Measurements from ENCODE around the gene ADAMTS6. TPM values are rescaled to one million over a fixed set of nuclear protein-coding genes. Genes with fewer than 3 reads are reported as not detected.

The ADAMTS6 gene
- total RNA-seq, 1 donor from 2014 or later: 2.7 TPM

DNA sequence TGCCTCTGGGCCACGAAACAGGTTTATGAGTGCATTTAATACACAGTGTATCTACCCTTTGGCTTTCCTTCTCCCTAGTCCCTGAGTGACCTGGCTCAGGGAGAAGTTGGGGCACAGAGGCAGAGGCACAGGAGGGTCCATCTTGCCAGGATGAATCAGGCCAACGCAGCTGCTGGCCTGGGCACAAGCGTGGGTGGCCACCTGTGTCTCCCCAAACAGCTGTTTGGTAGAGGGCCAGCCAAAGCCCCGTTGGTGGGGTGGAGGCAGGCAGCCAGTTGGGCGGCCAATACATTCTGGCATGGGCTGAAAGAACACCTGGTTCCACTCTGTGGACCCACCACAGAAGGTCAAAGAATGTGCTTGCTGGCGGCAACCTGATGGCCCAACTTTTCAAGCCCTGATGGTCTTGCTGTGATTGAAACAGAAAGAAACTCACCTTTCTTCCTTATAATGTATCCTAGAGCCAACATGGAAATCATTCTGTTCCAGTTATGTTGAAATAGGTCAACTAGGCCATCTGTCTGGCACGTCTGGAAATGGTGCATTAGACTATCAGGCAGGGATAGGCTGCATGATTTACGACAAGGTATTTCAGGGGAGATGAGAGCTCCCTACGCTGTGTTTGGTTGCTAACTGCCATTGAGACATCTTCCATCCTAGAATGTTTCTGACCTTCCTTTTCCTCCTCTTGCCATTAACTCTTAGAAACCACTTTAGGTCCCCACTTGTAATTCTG is 337.4 kb downstream of the ADAMTS6 start:
- no peak for DNase-seq (ENCODE audit: low read depth)

DNA sequence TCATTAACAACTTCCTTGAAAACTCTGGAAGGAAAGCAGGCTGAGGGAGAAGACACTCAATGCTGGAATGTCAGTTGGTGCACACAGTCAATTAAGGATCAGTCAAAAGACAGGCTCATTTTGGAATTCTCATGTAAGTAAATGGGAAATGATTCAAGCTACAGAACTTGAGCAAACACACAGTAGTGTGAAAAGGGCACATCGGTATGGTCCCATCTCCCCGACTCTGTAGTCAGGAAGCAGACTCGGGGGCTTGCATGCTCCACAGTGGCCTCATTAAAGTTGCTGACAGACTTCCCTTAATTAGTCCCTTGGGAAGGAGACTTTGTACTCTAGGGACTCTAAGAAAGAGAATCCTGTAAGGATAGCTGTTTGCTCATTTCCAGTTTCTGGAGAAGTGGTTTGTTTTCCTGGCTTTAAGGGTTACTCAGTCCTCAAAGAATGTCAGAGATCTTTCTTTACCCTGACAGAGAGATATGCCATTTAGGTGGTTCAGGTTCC is 339.2 kb downstream of the ADAMTS6 start:
- peak; percentile 81 for DNase-seq (ENCODE audit: low read depth)

DNA sequence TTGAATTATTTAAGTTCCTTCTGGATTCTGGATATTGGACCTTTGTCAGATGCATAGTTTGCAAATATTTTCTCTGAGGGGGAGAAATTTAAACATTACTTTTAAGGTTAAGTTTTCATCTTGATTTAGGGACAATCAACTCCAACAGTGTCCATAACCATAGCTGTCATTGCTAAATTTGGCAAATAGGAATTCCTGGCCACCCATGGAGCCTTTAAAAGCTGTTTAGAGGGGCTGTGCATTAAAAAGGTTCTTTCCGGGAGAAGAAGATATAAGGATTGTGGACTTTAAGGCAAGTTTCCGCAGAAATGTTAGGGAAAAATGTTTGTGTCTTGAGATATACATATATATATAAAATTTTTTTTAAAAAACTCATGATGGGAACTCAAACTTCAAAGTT is 339.7 kb downstream of the ADAMTS6 start:
- DNase-seq (ENCODE audit: low read depth): no peak

DNA sequence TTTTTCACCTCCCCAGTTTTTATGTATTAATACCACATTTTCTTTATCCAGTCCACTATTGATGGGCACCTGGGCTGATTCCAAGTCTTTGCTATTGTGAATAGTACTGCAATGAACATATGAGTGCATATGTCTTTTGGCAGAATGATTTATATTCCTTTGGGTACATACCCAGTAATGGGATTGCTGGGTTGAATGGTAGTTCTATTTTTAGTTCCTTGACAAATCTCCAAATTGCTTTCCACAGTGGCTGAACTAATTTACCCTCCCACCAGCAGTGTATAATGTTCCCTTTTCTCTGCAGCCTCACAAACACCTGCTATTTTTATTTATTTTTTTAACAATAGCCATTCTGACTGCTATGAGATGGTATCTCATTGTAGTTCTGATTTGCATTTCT is 340.2 kb downstream of the ADAMTS6 start:
- DNase-seq (ENCODE audit: low read depth): no peak

DNA sequence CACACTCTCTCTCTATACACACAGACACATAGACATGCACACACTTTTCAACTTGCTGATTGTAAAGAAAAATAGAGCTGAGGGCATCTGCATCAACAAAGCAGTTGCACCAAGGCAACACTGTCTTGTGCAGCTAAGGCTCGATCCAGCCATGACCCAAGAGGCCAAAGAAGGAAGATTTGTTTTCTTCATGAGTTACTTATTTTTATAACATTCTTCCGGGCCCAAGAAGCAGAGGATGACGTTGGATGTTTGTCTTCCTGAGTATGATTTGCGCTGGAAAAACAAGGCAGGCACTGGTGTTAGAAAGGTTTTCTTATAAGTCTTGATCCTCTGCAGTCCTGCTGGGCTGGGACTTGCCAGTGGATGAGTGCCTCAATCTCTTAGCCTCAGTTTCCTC is 344.1 kb downstream of the ADAMTS6 start:
- peak; percentile 68 for DNase-seq (ENCODE audit: low read depth)

DNA sequence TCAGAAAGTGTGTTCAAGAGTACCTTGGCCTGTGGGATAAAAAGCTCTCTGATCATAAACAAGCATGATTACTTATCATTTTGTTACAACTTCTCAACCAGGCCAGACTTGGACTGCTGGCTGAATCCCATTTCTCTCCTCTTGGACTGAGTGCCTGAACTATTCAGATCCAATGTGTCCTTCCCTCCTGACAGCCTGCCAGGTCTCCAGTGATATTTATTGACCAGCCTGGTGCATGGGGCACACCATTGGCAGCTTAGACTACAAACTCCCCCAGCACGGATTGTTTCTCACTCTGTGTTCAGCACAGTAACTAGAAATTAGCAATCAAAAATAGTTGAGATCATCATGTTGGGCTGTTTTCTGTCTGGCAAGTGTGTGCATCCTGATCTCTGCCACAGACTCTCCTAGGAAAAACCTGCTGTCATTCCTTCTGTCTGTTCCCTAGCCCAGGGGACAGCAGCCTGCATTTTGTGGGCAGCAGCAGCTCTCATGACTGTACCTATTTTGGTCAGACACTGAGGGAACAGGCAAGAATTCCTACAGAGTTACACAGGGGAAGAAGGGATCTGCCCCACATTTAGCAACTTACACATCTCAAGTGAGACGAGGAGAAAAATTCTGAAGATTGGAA is 348.1 kb downstream of the ADAMTS6 start:
- DNase-seq (ENCODE audit: low read depth): no peak

DNA sequence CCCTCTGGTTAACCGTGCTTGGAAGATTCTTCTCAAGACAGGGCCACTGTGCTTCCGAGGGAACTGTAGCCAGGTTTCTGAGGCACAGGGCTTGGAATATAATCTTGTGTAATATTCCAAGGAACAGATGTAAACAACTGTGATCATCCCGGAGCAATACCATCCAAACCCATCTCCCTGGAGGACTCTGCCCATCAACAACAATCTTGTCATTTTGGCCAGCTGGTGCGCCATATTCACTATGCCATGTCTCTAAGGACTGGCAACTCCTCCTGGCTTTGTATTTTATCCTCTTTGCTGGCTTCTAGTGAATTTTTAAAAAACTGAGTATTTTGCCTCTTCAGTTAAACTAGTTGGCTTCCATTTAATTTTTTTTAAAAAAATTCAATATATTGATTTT is 349.3 kb downstream of the ADAMTS6 start:
- DNase-seq (ENCODE audit: low read depth): no peak

DNA sequence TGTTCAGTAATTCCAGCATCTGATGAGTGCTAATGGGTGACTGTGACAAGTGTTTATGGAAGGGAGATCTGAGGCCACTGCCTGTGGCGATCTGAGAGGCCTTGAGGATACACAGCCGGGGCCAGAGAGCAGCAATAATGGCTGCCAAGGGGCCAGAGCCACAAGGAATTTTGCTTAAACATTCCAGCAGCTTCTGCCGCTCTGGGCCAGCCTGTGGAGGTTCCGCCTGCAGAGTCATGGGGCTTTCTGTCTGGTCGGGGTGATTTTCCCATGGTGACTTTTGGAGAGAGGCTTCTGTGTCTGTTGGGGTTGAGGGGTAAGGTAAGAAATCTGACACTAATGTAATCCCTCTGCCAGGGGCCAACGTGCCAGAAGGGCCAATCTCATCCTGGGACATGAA is 353.5 kb downstream of the ADAMTS6 start:
- no peak for DNase-seq (ENCODE audit: low read depth)

DNA sequence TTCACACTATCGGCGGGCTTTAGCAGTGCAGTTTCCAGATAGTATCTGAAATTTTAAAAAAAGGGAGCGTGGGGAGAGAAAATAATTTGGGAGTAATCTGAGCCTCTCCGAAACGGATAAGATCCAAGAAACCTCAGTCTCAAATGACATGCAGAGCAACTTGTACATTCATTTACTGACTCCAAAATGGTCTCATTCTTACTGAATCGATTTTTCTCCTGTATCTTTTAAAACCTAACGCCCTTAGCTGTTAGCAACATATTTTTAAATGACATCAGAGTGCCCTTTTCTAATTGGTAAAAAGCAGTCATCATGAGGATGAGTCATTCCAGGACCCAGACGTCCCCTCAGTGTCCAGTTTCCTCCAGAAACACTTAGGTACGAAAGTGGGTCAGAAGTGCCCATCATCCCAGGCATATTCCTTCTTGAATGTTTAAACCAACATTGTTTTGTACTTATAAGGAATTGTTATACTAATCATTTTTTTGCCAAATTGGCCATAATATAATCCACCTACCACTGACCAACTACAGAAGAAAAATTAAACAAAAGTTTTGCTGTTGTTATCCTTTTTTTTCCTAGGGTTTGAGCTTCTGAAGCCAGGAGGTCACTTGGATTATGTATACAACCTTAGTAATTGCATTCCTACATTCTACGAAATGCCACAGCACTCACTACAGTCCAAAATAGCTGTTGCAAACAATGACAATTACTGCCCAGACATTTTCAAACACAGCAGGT is 354.4 kb downstream of the ADAMTS6 start:
- no peak for DNase-seq (ENCODE audit: low read depth)

DNA sequence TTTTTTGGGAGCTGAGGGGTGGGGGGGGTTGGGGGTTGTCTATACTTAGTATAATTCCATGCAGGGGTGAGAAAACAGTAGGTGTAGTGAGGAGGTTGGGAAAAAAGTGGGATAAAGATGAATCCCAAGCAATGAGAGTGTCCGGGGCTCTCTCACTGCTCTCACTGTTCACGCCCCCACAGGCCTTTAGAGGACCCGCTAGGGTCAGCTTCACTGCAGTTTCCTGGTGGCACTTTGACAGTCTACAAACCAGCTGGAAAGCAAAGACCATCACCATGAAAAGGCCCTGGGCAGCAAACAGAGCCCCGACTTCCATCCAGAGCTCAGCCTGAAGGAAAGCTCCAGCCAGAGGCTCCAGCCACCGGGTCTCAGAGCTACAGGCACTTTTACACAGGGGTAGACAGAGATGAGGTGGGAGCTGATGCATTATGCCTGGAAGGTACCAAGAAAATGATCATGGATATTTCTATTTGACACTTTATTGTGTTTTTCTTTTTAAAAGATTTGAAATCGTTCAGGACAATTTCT is 355.1 kb downstream of the ADAMTS6 start:
- no peak for DNase-seq (ENCODE audit: low read depth)

DNA sequence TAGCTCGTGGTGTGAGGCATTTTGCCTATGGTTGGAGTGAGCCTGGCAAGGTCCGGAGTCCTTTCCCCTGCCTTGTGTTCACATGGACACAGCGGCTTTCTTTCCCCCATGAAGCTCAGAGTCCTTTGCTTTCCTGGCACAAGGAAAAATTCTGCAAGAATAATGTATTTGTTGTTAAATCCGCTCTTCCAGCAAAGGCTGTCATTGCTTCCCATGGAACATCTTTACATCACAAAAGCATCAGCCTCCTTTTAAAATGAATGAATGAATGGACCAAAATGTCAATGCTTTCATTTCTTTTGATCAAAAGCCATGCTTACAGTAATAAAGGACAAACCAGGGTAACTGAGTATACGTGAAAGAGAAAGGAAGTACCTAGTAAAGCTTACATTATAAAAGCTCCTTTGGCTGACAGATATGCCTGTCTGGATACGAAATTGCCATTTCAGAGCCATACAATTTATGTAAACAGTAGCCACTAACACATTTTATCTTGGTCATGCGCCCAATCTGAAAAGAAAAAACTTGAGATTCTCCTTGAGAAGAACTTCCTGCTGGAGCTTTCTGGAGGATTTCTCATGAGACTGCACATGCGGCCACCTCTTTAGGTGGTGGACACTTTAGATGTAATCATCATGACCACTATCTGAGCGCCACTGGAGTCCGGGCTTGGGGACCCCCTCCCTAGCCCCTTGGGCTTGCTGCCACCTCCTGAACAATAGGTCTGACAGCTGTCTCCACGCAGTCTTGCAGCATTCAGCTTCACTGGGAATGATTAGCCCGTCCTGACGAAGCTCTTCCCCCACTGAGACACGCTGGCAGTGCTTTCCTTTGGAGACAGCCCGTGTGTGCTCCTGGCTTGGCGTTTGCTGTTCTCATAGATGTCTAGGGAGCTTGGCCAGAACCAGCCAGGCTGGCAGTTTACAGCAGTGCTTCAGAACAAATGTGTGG is 355.9 kb downstream of the ADAMTS6 start:
- no peak for DNase-seq (ENCODE audit: low read depth)

DNA sequence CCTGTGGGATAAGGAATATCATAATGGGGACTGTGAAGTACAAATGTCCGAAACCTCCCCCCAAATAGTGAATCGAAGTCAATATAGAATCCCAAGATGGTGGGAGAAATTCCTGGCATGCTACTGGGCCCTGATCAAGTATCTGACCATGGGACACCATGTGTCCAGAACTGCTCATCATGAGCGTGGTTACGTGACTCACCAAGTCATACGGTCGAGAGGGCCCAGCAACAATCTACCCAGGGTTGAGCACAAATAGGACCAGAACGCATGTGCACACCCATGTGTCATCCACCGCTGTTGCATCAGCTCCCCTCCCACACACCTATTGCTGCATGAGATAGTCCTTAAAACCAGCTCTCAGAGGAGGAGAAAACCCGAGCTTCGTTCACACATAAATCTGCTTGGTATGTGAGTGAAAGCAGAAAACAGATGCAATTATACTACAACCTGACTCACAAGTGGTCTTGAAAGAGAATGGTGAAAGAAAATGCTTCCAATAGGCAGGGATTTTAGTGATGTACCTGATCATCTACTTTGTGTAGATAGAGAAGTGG is 359.8 kb downstream of the ADAMTS6 start:
- peak; percentile 64 for DNase-seq (ENCODE audit: low read depth)

DNA sequence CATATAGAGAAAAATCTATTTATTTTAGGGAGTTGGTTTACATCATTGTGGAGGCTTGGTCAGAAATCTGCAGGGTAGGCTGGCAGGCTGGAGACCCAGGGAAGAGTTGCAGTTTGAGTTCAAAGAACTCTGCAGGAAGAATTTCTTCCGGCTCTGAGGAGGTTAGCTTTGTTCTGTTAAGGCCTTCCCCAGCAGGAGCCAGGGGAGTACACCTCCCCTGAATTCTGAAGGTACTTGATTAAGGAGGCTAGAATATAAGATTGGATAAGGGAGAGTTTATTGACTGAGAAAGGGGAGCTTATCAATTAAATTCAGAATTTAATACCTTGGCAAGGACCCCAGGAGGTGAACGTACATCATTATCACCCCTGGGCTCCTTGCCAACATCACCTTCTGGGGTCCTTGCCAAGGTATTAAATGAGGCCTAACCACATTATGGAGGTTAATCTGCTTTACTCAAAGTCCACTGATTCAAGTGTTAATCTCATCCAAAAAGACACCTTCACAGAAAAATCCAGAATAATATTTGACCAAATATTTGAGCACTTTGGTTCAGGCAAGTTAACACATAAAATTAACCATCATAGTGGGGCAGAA is 361.3 kb downstream of the ADAMTS6 start:
- DNase-seq (ENCODE audit: low read depth): no peak

DNA sequence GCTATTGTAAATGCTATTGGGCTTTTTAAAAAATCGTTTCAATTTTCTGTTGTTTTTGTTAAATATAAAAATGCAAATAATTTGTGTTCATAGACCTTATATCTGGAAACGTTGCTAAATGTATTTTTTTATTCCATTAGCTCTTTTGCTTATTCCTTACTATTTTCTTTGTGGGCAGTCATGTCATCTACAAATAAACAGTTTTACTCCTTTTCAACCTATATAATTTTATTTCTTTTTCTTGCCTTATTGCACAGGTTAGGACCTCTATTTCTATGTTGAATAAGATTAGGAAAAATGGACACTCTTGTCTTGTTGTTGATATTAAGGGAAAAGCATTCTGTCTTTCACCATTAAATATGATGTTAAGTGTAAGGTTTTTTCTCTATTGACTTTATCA is 364.2 kb downstream of the ADAMTS6 start:
- DNase-seq (ENCODE audit: low read depth): no peak

DNA sequence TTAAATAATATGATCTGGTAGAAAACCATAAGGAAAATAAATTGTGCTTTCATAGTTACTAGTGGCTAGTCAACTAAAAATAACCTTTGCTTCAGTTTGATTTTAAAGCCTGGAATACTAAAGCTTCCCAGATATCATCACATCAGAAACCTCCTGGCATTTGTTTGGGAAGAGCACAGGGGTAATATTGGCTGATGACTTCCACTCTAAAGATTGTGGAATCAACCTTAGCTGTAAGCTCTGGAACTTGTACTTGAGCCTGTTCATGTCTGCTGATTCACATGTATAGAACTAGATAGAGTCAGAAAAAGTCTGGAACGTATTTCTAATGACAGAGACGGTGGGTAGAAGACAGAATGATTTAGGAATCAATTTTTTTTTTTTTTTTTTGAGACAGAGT is 367.9 kb downstream of the ADAMTS6 start:
- DNase-seq (ENCODE audit: low read depth): no peak

DNA sequence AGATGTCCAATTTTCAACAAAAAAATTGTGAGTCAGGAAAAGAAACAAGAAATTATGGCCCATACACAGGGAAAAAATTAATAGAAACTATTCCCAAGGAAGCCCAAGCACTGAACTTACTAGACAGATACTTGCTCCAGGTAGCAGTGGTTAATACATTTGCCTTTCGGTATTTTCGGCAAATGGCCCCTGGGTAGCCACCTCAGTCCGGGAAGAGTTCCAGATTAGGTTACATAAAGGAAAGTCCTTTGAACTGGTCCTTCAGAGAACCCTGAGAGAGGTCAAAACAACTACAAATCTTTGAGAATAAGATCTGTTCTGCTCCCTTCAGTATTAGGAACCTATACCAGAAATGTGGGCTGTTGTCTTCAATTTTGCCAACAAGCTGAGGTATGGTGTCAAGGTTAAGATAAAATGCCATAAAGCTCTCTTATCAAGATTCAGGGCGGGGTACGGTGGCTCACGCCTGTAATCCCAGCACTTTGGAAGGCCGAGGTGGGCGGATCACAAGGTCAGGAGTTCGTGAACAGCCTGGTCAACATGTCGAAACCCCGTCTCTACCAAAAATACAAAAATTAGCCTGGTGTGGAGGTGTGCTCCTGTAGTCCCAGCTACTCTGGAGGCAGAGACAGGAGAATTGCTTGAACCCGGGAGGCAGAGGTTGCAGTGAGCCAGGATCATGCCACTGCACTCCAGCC is 369.6 kb downstream of the ADAMTS6 start:
- DNase-seq (ENCODE audit: low read depth): no peak

DNA sequence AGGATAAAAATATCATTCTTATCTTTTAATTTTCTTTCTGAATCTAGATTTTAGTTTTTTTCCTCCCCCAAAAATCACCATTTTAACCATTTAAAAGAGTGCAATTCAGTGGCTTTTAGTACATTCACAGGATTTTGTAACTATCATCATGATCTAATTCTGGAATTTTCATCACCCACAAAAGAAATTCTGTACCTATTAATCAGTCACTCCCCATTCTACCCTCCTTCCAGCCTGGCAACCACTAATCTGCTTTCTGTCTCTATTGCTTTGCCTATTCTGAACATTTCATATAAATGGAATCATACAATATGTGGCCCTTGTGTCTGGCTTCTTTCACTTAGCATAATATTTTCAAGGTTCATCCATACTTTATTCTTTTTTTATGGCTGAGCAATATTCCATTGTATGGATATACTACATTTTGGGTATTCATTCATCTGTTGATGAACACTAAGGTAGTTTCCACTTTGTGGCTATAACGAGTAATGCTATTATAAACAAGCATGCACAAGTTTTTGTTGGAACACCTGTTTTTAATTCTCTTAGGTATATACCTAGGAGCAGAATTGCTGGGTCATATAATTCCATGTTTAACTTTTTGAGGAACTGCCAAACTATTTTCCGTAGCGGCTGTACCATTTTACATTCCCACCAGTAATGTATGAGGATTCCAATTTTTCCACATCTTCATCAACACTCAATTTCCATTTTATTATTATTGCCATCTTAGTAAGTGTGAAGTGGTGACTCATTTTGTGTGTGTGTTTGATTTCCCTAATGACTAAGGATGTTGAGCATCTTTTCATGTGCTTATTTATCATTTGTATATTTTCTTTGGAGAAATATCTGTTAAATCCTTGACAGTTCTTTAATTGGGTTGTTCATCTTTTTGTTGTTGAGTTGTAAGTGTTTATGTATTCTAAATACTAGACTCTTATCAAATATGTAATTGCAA is 372.7 kb downstream of the ADAMTS6 start:
- peak; percentile 72 for DNase-seq (ENCODE audit: low read depth)

DNA sequence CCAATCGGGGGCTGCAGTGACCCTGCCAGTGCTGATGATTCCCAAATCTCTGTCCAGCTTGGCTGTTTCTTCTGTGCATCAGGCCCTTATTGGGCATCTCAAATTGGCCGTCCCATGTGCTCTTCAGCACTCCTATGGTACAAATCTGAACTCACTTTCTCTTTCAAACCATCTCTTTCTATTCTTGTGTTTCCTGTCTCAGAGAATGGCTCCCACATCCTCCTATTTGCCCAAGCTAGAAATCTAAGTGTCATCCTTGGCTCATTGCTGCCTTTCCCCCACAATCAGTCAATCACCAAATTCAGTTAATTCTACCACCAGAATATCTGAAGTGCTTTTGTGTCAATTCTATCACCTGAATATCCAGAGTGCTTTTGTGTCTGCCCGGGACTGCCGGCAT is 376.4 kb downstream of the ADAMTS6 start:
- DNase-seq (ENCODE audit: low read depth): no peak

DNA sequence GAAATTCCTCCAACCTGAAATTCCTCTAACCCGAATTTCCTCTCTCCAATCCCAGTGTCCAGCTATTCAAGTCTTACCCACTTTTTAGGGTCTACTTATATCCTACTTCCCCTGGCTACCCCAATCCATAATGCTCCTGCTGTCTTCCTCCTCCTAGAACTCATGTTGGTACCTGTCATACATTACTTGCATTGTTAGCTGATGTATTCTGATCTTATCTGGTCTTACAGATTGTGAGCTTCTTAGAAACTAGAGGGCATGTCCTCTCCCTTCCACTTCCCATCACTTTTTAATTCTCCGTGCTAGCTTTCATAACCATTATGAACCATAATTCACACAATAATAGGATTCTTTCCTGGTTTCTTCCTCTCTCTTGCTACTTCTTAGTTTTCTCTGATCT is 376.9 kb downstream of the ADAMTS6 start:
- DNase-seq (ENCODE audit: low read depth): no peak

All from renal cortical epithelial cell (primary cell).